ENCODE data around the gene NDRG4.

Gene NDRG4

DNA sequence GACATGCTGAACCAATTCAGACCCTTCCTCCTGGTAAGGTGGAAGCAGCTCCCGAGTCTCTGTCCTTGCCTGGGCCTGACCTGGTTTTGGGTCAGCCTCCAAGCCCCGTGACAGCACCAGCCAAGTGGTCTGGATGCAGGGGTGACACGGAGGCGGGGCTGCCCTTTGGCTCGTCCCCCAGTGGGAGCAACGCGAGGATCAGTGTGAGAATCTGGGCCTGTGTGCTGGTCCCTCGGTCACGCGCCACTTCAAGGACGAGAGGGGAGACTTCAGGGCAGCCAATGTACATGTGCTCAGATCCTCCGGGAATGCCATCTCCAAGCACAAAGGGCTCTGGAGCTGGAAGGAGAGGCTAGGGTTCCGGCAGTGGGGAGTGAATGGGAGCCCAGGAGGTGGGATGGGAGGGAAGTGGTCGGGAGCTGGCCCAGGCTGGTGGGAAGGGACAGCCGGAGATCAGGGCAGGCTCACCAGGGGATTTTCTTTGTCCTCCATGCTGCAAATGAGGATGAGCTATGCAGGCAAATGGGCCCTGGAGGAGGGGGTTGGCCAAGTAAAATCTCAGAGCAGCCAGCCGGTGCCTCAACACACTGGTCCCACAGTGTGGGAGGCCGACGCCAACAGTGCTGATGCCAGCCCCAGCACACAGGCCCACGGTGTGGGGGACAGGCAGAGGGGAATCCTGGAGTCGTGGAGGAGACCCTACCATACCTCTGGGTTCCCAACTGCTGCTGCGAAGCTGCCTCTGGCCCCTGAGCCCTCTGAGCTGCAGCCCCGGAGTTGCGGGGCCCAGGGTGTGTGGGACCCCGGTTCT lies 4.2 kb upstream of the NDRG4 start:
- no peak for DNase-seq (ENCODE audit: low read depth)

DNA sequence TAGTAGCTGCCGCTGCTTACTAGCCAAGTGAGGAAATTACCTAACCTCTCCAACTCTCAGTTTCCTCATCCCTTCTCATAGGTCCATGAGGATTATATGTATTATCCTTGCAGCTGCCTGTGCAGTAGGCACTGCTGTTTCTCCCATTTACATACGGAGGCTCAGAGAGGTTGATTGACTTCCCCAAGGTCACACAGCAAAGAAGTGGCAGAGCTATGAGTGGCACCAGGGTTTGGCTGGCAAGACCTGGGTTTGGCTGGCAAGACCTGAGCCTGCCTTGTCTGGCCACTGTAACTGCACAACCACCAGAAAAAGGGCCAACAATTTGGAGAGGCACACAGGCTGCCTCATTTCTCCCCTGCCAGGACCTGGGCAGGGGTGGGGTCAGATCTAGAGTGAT lies 2.5 kb upstream of the NDRG4 start:
- no peak for DNase-seq (ENCODE audit: low read depth)

DNA sequence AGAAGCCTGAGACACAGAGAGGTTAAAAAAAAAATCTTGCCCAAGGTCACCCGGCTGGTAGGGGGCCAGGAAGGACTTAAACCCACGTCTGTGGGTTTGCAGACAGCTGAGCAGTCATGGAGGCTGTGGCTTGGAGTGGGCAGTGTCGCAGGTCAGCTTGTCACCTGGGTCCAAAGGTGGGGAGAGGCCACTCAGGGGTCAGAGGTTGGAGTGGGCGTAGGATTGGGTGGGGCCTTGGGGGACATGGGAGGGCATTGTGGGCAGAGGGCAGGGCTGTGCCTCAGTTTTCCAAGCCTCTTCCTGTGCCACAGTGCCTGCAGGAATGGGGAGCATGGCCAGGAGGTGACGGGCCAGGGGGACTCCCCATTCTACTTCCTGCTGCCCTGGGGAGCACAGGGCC lies 2.0 kb upstream of the NDRG4 start:
- no peak for DNase-seq (ENCODE audit: low read depth)

DNA sequence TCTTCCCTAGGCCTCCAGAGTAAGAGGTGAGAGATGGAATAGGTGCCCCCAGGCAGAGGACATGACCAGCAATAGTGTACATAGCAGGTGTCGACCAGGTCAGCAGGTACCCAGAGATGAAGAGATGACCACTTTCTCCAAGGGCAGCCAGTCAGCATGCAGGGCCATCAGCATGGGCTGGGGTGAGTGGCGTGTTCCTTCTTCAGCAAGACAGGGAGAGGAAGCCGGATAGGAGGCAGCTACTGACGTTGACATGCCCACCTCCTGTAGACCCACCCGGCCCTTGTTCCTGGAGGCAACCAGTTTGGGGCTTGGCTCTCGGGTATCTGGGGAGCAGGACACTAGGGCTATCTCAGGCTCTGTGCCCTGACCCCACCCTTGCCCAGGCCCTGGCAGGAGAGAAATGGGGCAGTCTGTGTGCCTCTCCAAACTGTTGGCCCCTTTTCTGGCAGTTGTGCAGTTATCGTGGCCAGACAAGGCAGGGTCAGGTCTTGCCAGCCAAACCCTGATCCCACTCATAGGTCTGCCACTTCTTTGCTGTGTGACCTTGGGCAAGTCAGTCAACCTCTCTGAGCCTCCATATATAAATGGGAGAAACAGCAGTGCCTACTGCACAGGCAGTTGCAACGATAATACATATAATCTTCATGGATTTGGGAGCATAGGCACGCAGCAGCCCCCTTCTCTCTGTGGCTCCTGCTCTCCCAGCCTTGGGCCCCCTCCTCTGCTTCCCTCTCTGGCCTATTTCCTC lies 1.4 kb upstream of the NDRG4 start:
- no peak for DNase-seq (ENCODE audit: low read depth)

DNA sequence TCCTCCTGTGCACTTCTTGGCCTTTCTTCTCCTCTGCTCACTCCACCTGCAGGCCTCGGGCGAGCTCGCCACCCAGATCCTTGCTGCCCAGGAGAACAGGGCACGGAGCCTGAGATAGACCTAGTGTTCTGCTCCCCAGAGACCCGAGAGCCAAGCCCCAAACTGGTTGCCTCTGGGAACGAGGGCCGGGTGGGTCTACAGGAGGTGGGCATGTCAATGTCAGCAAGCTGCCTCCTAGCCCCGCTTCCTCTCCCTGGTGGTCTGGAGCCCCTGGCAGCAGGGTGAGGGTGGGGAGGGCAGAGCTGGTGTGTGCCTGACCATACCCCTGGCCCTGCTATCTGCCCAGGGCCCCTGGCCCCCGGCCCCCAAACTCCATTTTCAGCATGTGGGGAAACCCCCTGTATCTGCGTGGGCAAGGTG lies 841 bp upstream of the NDRG4 start:
- no peak for DNase-seq (ENCODE audit: low read depth)

DNA sequence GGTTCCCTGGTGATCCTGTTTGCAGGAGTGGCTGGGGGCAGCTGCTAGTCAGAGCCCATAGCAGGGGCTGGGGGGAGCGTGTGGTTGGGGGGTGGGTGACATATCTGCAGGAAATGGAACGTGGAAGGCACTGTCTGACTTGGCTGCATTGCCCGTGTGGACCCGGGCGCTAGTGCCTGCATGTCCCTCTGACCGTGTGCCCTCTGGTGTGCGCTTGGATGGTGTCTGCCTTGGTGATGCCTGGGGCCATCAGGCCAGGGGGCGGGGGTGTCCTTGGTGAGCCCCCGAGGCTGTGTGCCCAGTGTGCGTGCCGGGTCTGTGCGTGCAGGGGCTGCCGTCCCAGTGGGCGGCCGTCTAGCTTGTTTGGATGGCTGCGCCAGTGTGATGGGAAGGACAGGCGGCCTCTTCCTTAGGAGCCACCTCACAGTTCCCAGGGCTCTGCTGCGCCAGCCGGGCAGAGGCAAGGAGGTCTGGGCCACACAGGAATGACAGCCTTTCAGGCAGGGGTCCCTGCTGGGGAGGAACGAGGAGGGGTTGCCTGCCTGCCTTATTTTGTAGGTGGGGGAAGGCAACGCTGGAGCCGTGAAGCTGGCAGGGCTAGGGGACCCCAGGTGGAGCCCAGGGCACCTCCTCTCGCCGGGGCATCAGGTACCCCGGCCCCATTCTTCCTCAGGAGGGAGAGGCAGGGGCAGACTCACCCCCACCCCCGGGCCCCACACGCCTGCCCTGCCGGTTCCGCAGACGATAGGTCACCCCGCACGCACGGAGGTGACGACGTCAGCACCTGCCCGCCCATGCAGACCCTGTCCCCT lies 693 bp downstream of the NDRG4 start:
- DNase-seq (ENCODE audit: low read depth), result no peak

DNA sequence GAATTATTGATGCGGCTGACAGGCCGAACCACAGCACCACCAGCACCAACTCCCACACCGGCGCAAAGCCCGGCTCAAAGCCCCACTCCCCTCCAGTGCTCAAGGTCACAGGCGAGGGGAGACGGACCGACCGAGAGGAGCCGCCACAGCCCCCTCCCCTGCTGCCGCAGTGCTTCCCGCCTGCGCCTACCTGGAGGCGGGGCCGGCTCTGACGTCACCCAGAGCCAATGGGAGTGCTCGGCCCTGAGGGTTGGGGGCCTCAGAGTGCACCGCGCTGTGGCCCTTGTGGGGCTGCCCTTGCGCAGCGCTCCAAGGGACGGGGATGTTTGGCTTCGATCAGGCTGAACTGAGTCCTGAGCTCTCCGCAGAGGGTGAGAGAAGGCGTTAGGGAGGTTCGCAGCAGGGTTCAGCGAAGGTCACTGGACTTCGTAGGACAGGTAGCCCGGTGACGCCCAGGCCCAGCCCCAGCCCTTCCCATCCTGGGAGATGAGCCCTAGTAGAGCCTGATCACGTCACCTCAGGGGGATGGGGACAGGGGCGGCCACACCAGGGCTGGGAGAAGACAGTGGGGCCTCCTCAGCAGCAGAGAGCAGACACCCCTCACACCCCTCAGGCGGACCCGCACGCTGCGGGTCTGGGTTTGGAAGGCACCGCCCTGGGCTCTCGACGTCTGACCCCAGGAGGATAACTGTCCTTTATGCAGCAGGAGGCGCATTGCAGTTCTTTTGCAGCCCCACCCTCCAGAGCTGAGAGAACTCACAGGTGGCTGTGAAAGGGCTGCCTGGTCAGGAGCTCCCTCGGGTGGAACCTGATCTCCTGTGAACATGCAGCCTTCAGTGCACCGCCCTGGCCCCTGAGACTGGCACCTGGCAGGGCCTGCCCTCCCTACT lies 1.5 kb downstream of the NDRG4 start:
- DNase-seq (ENCODE audit: low read depth), result no peak

DNA sequence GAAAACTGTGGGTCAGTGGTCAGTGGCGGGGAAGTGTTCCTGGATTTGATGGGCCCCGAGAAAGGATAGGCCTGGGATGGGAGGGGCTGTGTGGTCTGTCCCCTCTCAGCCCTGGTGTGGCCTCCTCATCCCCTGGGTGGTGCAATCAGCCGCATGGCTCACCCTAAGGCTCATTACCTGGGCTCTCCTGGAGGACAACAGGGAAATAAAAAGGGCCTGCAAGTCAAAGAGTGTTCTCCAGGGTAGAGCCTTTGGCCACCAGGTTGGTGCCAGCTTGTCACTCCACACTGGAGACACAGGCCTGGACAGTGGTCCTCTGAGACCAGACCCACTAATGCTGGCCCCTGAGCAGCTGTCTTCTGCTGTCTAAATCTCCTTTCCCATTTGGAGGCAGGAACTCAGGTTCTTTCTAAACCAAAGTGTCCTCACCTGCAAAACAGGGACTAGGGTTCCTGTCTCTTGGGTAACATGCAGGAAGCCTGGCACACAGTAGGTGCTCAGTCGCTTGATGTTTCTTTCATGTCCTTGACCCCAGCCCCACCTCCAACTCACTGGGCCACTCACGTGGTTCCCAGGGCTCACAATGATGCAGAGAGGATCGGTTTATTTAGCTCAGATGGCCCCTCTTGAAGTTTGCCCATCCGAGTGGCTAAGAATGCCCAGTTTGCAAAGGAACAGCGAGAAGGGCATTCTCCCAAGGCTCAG lies 2.4 kb downstream of the NDRG4 start:
- no peak for DNase-seq (ENCODE audit: low read depth)

DNA sequence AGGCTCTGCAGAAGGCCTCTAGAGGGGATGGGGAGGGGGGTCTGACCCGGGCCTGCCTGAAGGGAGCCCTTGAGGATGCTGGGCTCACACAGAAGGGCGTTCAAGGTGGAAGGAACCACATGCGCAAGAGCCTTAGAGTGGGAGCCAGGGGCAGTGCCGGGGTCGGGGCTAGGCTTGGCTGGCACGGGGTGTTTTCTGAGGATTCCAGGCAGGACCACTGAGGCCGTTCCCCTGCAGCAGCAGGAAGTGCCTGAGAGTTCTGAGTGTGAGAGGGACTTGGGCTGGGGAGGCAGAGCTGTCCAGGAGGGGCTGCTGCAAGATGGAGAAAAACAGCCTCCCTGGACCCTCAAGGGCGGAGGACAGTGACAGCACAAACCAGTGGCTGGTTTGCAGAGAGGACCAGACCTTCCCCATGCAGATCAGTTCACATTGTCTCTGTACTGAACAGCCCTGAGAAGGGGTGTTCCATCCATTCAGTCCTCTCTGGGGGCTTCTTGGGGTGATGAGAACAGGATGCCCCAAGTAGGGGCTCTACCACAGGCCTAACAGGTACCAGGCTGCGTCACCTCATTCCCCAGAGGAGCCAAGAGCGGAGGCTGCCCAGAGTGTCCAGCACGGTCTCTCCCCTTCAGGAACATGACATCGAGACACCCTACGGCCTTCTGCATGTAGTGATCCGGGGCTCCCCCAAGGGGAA lies 3.4 kb downstream of the NDRG4 start:
- no peak for DNase-seq (ENCODE audit: low read depth)

DNA sequence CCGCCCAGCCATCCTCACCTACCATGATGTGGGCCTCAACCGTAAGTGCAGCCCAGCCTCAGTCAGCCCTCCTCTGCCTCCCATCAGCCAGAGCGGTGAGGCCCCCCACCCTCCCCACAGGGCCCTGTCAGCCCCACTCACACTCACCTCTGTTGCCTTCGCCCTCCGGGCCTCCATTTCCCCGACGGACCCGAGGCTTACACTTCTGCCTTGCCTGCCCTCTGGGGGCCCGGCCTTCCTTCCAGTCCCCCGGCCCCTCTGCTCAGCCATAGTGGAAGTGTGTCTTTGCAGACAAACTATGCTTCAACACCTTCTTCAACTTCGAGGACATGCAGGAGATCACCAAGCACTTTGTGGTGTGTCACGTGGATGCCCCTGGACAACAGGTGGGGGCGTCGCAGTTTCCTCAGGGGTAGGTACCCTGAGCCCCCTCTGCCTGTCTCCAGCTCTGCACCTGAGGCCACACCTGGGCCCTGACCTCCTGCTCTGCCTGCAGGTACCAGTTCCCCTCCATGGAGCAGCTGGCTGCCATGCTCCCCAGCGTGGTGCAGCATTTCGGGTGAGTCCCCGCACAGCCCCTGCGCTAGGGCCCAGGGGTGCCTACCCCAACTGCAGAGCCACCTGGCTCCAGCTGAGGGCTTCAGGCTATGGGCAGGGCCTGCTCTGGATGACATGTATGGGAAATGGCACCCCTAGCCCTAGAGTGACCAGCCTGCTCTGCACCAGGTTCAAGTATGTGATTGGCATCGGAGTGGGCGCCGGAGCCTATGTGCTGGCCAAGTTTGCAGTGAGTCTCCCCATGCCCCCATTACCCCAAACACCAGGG lies 4.1 kb downstream of the NDRG4 start:
- no peak for DNase-seq (ENCODE audit: low read depth)

DNA sequence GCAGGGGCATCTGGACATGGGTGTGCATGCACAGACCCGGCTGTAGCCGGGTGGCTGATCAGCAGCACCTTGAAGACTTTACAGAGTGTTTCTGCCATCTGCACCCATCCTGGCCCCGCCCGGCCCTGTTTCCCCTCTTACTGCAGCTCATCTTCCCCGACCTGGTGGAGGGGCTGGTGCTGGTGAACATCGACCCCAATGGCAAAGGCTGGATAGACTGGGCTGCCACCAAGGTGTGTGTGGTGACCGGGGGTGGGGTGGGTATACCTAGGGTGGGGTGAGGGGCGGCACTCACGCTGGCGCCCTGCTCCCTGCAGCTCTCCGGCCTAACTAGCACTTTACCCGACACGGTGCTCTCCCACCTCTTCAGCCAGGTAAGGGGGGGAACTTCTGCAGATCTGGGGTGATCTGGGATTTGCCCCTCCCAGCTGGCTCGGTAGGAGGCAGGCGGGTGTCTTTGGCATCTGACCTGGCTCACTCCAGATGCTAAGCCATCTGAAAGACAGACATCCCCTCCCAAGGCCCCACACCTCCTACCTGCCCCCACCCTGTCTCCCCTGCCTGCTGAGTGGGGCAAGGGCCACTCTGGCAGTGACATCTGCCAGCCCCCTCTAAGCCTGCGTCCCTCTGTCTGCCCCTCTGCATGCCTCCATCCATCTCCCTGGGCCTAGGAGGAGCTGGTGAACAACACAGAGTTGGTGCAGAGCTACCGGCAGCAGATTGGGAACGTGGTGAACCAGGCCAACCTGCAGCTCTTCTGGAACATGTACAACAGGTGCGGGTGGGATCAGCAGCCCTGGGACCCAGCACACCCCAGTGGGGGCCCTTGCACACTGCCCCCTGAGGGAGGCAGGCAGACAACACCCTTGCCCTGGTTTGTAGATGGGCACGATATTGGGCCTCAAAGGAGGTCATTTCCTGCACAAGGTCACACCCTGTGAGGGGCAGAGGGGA lies 6.6 kb downstream of the NDRG4 start:
- DNase-seq (ENCODE audit: low read depth), result no peak

DNA sequence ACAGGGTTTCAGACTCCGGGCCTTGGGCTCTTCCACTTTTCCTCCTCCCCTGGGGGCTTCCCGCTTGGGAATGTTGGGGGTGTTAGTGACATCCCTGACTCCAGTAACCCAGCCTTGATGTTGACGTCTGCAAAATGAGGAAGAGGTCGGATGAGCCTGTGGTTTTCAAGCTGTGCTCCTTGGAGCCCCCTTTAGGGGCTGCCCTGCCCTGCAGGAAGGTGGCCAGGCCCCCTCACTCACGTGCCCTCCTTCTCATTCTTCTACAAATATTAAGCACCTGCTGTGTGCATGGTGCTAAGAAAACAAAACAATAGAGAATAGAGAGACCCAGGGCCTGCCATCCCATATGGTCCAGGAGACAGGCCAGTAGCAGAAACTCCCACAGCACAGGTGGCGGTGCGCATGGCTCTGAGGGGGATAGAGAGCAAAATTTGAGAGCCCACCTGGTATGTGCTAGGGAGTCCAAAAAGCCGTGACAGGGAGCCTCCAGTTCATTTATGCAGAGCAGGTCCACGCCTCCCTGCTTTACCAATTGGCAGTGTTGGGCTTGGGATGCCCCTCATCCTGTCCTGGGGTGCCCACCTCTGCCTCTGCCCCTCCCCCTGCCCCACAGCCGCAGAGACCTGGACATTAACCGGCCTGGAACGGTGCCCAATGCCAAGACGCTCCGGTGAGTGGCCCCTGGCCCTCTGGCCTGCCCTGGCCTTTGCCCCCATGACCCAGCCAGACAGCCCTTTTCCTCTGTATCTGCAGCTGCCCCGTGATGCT lies 7.4 kb downstream of the NDRG4 start:
- no peak for DNase-seq (ENCODE audit: low read depth)

DNA sequence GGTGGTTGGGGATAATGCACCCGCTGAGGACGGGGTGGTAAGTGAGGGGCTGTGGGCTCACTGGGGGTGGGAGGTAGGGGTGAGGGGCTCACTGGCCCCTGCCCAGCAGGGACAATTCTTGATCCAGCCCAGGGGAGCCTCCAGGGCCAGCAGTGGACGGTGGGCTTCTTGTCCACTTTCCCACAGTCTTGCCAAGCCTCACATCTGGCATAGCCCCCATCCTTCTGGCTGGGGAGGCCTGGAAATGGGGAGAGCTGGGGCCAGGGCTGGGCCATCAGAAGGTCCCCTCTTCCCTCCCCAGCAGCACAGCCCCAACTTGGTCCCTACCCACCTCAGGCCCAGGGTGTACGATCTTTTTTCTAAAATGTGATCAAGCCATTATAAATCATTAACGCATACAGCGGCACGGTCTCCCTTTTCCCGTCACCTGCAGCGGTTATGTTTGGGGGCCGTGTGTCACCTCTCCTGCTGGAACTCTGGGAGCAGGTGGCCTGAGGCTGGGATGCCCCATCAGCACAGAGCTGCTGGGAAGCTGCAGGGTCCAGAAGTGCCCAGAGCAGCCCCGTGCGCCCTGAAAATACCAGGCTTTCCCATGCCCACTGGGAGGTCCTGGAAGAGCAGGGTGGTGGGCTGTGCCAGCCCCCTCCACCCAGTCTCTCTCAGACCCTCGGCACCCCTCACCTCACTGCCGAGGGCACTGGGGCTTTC lies 8.2 kb downstream of the NDRG4 start:
- DNase-seq (ENCODE audit: low read depth), result no peak

DNA sequence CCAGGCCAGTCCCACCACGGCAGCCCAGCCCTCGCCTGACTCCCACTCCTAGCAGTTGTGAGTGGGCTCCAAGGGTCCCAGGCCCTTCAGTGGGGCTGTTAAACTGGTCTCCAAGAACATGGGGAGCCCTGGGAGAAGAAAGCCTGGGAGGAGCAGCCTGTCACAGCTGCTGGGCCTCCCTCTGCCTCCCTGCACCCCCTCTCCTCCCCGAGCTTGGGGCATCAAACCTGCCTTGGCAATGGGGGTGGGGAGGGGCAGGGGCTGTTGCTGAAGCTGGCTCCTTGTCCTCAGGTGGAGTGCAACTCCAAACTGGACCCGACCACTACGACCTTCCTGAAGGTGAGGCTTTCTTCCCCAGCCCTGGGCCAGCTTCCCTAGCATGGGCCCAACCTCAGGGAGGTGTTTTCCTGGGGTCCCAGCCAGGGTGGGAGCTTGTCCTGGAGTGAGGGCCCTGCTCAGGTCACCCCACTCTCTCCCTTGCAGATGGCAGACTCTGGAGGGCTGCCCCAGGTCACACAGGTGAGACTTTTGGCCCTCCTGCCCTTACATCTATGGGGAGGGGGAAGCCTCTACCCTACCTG lies 8.8 kb downstream of the NDRG4 start:
- no peak for DNase-seq (ENCODE audit: low read depth)

DNA sequence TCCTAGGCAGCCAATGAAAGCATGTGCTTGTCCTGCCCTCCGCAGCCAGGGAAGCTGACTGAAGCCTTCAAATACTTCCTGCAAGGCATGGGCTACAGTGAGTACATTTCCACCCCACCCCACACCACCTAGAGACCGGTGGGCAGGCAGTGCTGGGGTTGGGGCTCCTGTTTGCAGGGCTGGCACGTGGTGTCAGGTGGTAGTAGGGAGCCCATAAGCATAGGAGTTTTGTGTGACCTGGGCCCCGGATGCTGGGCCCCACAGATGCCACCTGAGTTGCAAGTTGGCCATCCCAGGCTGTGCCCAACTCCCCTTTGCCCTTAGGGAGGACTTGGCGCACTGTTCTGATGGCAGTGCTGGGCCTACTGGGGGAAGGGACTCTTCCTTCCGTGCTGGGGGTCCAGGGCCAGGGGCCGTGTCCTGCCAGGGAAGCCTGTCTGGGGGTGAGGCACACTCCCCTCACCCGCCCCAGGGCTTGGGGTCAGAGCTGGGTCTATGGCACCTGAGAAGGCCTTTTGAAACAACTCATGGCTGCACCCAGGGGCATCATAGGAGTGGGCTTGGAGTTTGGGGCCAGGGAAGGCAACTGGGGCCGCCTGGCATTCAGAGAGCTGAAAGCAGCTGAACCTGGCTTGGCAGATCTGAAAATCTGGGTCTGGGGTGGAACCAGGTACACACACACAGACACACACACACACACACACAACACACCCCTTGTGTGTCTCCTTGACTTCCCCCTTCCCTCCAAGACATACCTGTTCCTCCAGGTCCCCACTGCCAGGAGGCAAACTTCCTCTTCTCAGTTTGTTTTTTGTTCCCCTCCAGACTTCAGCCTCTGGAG lies 9.5 kb downstream of the NDRG4 start:
- DNase-seq (ENCODE audit: low read depth), result no peak

All from HS-5 (cell line).